ENCODE data around the gene RIMBP2.

The RIMBP2 gene

GRCh38 chr12:130435826-130436225 is 280.3 kb downstream of the RIMBP2 start:
- no peak for TF ChIP-seq ZNF10 (tag by site-specific recombination; IDR thresholded peaks at IDR 0.05)
- TF ChIP-seq ZNF19 (tag by site-specific recombination; IDR thresholded peaks at IDR 0.05; ENCODE audit: low read depth), result no peak
- no peak for TF ChIP-seq ZNF76 (tag by site-specific recombination; IDR thresholded peaks at IDR 0.05; ENCODE audit: borderline replicate concordance, low read depth)
- TF ChIP-seq ZNF561 (tag by site-specific recombination; IDR thresholded peaks at IDR 0.05; ENCODE audit: borderline replicate concordance), result no peak
- TF ChIP-seq, protein P1, sequence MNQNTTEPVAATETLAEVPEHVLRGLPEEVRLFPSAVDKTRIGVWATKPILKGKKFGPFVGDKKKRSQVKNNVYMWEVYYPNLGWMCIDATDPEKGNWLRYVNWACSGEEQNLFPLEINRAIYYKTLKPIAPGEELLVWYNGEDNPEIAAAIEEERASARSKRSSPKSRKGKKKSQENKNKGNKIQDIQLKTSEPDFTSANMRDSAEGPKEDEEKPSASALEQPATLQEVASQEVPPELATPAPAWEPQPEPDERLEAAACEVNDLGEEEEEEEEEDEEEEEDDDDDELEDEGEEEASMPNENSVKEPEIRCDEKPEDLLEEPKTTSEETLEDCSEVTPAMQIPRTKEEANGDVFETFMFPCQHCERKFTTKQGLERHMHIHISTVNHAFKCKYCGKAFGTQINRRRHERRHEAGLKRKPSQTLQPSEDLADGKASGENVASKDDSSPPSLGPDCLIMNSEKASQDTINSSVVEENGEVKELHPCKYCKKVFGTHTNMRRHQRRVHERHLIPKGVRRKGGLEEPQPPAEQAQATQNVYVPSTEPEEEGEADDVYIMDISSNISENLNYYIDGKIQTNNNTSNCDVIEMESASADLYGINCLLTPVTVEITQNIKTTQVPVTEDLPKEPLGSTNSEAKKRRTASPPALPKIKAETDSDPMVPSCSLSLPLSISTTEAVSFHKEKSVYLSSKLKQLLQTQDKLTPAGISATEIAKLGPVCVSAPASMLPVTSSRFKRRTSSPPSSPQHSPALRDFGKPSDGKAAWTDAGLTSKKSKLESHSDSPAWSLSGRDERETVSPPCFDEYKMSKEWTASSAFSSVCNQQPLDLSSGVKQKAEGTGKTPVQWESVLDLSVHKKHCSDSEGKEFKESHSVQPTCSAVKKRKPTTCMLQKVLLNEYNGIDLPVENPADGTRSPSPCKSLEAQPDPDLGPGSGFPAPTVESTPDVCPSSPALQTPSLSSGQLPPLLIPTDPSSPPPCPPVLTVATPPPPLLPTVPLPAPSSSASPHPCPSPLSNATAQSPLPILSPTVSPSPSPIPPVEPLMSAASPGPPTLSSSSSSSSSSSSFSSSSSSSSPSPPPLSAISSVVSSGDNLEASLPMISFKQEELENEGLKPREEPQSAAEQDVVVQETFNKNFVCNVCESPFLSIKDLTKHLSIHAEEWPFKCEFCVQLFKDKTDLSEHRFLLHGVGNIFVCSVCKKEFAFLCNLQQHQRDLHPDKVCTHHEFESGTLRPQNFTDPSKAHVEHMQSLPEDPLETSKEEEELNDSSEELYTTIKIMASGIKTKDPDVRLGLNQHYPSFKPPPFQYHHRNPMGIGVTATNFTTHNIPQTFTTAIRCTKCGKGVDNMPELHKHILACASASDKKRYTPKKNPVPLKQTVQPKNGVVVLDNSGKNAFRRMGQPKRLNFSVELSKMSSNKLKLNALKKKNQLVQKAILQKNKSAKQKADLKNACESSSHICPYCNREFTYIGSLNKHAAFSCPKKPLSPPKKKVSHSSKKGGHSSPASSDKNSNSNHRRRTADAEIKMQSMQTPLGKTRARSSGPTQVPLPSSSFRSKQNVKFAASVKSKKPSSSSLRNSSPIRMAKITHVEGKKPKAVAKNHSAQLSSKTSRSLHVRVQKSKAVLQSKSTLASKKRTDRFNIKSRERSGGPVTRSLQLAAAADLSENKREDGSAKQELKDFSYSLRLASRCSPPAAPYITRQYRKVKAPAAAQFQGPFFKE (tag by site-specific recombination; IDR thresholded peaks at IDR 0.05; ENCODE audit: borderline replicate concordance), result no peak
- TF ChIP-seq ZNF701 (tag by site-specific recombination; IDR thresholded peaks at IDR 0.05), result no peak
- TF ChIP-seq ZNF664 (tag by site-specific recombination; IDR thresholded peaks at IDR 0.05), result no peak
- no peak for TF ChIP-seq HOXD13 (CRISPR knock-in tag; IDR thresholded peaks at IDR 0.05; ENCODE audit: borderline replicate concordance)
- no peak for TF ChIP-seq ZNF211 (tag by site-specific recombination; IDR thresholded peaks at IDR 0.05; ENCODE audit: low read depth)
- TF ChIP-seq, protein P2, sequence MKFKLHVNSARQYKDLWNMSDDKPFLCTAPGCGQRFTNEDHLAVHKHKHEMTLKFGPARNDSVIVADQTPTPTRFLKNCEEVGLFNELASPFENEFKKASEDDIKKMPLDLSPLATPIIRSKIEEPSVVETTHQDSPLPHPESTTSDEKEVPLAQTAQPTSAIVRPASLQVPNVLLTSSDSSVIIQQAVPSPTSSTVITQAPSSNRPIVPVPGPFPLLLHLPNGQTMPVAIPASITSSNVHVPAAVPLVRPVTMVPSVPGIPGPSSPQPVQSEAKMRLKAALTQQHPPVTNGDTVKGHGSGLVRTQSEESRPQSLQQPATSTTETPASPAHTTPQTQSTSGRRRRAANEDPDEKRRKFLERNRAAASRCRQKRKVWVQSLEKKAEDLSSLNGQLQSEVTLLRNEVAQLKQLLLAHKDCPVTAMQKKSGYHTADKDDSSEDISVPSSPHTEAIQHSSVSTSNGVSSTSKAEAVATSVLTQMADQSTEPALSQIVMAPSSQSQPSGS (tag by site-specific recombination; IDR thresholded peaks at IDR 0.05; ENCODE audit: low read depth), result no peak
- no peak for TF ChIP-seq ZFP41 (tag by site-specific recombination; IDR thresholded peaks at IDR 0.05; ENCODE audit: borderline replicate concordance)
- TF ChIP-seq ZNF707 (tag by site-specific recombination; IDR thresholded peaks at IDR 0.05), result no peak
- TF ChIP-seq, protein P3, sequence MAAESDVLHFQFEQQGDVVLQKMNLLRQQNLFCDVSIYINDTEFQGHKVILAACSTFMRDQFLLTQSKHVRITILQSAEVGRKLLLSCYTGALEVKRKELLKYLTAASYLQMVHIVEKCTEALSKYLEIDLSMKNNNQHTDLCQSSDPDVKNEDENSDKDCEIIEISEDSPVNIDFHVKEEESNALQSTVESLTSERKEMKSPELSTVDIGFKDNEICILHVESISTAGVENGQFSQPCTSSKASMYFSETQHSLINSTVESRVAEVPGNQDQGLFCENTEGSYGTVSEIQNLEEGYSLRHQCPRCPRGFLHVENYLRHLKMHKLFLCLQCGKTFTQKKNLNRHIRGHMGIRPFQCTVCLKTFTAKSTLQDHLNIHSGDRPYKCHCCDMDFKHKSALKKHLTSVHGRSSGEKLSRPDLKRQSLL (tag by site-specific recombination; IDR thresholded peaks at IDR 0.05), result no peak
- no peak for TF ChIP-seq KLF7 (tag by site-specific recombination; IDR thresholded peaks at IDR 0.05; ENCODE audit: borderline replicate concordance)
- no peak for TF ChIP-seq ZNF37A (tag by site-specific recombination; IDR thresholded peaks at IDR 0.05)
- no peak overlapping the region for H3K27ac ChIP-seq (ENCODE audit: extremely low read depth, low read depth, low read length)
- H3K4me3 ChIP-seq (ENCODE audit: low read depth, low read length), result no peak overlapping the region
- H3K36me3 ChIP-seq (ENCODE audit: control insufficient read depth in 2 of 2, insufficient read depth in 1 of 2, low read length in 2 of 2), result no peaks in the 10 kb centered on the region
- H3K9me3 ChIP-seq (ENCODE audit: control insufficient read depth, insufficient read depth, low read depth, low read length), result no peaks in the 10 kb centered on the region
- CTCF ChIA-PET, result interaction anchor here (0.6 kb wide), 1 partner anchor 412 kb away, joined by 3 read pairs; no protein-coding TSS in a partner anchor
- POLR2A ChIA-PET, result no interaction called here
- no peaks in the 10 kb centered on the region for H3K4me1 ChIP-seq (ENCODE audit: control insufficient read depth, insufficient read depth, low read length)

DNA sequence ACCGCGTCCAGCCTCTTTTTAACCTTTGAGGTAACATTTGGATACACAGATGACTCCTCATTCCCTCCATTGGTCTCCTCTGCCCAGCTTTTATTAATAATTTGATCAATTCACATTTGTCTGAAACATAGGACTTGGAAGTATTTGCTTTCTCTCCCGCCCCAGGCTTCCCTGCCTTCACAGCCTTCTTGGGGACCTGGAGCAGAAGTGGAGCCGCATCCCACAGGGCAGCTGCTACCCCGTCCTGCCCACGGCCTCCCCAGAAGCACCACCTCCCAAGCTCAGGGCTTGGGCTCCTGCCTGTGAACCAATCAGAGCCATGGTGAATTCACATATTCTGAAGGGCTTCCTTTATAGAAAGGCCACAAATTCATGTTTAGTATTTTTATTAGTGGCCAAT is 280.8 kb downstream of the RIMBP2 start:
- H3K36me3 ChIP-seq (ENCODE audit: control insufficient read depth in 2 of 2, insufficient read depth in 1 of 2, low read length in 2 of 2), result no peaks in the 10 kb centered on the region
- H3K27ac ChIP-seq (ENCODE audit: extremely low read depth, low read depth, low read length), result no peak overlapping the region
- no peaks in the 10 kb centered on the region for H3K4me1 ChIP-seq (ENCODE audit: control insufficient read depth, insufficient read depth, low read length)
- ChIA-PET POLR2A (no interaction called here), CTCF (no interaction called here)
- no peaks in the 10 kb centered on the region for H3K9me3 ChIP-seq (ENCODE audit: control insufficient read depth, insufficient read depth, low read depth, low read length)
- no peak overlapping the region for H3K4me3 ChIP-seq (ENCODE audit: low read depth, low read length)
- TF ChIP-seq ZNF394 (tag by site-specific recombination; IDR thresholded peaks at IDR 0.05; ENCODE audit: borderline replicate concordance), result no peak
- no peak for TF ChIP-seq ZNF354C (tag by site-specific recombination; IDR thresholded peaks at IDR 0.05; ENCODE audit: borderline replicate concordance, low read depth)
- TF ChIP-seq, protein P4, sequence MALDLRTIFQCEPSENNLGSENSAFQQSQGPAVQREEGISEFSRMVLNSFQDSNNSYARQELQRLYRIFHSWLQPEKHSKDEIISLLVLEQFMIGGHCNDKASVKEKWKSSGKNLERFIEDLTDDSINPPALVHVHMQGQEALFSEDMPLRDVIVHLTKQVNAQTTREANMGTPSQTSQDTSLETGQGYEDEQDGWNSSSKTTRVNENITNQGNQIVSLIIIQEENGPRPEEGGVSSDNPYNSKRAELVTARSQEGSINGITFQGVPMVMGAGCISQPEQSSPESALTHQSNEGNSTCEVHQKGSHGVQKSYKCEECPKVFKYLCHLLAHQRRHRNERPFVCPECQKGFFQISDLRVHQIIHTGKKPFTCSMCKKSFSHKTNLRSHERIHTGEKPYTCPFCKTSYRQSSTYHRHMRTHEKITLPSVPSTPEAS (tag by site-specific recombination; IDR thresholded peaks at IDR 0.05), result no peak
- no peak for TF ChIP-seq ZIC2 (tag by site-specific recombination; IDR thresholded peaks at IDR 0.05)
- no peak for TF ChIP-seq ZNF19 (tag by site-specific recombination; IDR thresholded peaks at IDR 0.05; ENCODE audit: low read depth)
- TF ChIP-seq ZBTB17 (tag by site-specific recombination; IDR thresholded peaks at IDR 0.05), result no peak
- TF ChIP-seq ZNF654 (tag by site-specific recombination; IDR thresholded peaks at IDR 0.05; ENCODE audit: low read depth), result no peak
- TF ChIP-seq ZNF549 (tag by site-specific recombination; IDR thresholded peaks at IDR 0.05), result no peak
- no peak for TF ChIP-seq ZNF623 (tag by site-specific recombination; IDR thresholded peaks at IDR 0.05)
- no peak for TF ChIP-seq ZNF169 (tag by site-specific recombination; IDR thresholded peaks at IDR 0.05)
- no peak for TF ChIP-seq ZNF473 (tag by site-specific recombination; IDR thresholded peaks at IDR 0.05)

All from HEK293 (cell line).